AG04450 (cell line): ENCODE results near the gene TMEM59L. TPM values are rescaled to one million over a fixed set of nuclear protein-coding genes. Genes with fewer than 3 reads are reported as not detected.

Experiments used
- CTCF ChIA-PET: fragments of 300-600, 350-600 bp; formaldehyde crosslinking; extraction: SDS; loops from one replicate; lab custom pipeline; 2022; ENCODE audit warnings: antibody characterized with exemption, inconsistent platforms; lab: Charles Lee
- POLR2A ChIA-PET: fragments of 350-600 bp; formaldehyde crosslinking; extraction: SDS; loops from one replicate; lab custom pipeline; 2021; ENCODE audit warnings: antibody characterized with exemption, inconsistent platforms; lab: Yijun Ruan, JAX
- DNase-seq: peaks from one replicate; pipeline ENCODE4 v3.0.0-alpha.2; 2011; ENCODE audit warnings: low read depth, low spot score
- H3K27ac ChIP-seq: one replicate; pipeline ENCODE4 v1.5.1; 2012; ENCODE audit warnings: low read depth, low read length, control low read depth
- H3K27me3 ChIP-seq: one replicate; pipeline ENCODE4 v1.6.0; 2012; ENCODE audit warnings: low read length; ENCODE audit not compliant: control insufficient read depth, insufficient read depth
- H3K4me3 ChIP-seq: 2 replicates; pipeline ENCODE4 v1.5.1; 2011; ENCODE audit warnings: mild to moderate bottlenecking, low read depth, low read length, control low read depth
- H3K9me3 ChIP-seq: 2 replicates; pipeline ENCODE4 v1.5.1; 2012; ENCODE audit warnings: low read length; ENCODE audit not compliant: control insufficient read depth, insufficient read depth
- CTCF ChIP-seq: IDR thresholded peaks from 2 replicates; pipeline ENCODE4 v1.5.1; 2011; ENCODE audit warnings: low read depth, low read length, control low read depth, inconsistent platforms
- polyA plus RNA-seq: library from polyadenylated mRNA; depleted of rRNA; stranded (reverse); fragments of >200 nt; gene quantifications from 2 replicates; pipeline ENCODE4 v1.2.3, GENCODE V29; 2011

TMEM59L gene
- polyA plus RNA-seq, 1 experiment: 0.81 TPM

GRCh38 chr19:18603958-18604819, 8.5 kb upstream of the TMEM59L start:
- no peak for DNase-seq
- ChIA-PET CTCF (interaction anchor here (1.2 kb wide), 1 partner anchor 10 kb away, joined by 4 read pairs; no protein-coding TSS in a partner anchor), POLR2A (no interaction called here)
- Histone ChIP-seq H3K27me3 (peaks cover 55% of the 10 kb centered on the region), H3K27ac (no peak overlapping the region), H3K9me3 (no peaks in the 10 kb centered on the region; the same call in 1 of the 2 replicates), H3K4me3 (no peak overlapping the region)
- TF ChIP-seq CTCF: no peak

GRCh38 chr19:18604820-18605159, 7.9 kb upstream of the TMEM59L start:
- ChIA-PET CTCF (interaction anchor here (1.2 kb wide), 1 partner anchor 11 kb away, joined by 4 read pairs; no protein-coding TSS in a partner anchor), POLR2A (interaction anchor here (0.6 kb wide), 1 partner anchor 254 kb away, joined by 5 read pairs; no protein-coding TSS in a partner anchor)
- H3K4me3 ChIP-seq: no peak overlapping the region
- no peak for TF ChIP-seq CTCF
- DNase-seq: no peak
- H3K9me3 ChIP-seq: no peaks in the 10 kb centered on the region; the same call in 1 of the 2 replicates
- H3K27ac ChIP-seq: no peak overlapping the region
- H3K27me3 ChIP-seq: peaks cover 57% of the 10 kb centered on the region

- no peaks in the 10 kb centered on the region; the same call in 1 of the 2 replicates for H3K9me3 ChIP-seq
- no peak for TF ChIP-seq CTCF
- H3K4me3 ChIP-seq: no peak overlapping the region
- H3K27me3 ChIP-seq: peaks cover 61% of the 10 kb centered on the region
- POLR2A ChIA-PET: interaction anchor here (0.6 kb wide), 1 partner anchor 254 kb away, joined by 5 read pairs; no protein-coding TSS in a partner anchor
- no peak overlapping the region for H3K27ac ChIP-seq
- no peak for DNase-seq
- CTCF ChIA-PET: interaction anchor here (1.2 kb wide), 1 partner anchor 11 kb away, joined by 4 read pairs; no protein-coding TSS in a partner anchor
Measured at GRCh38 chr19:18605196-18605545, 7.5 kb upstream of the TMEM59L start.

GRCh38 chr19:18605546-18606280, 7.0 kb upstream of the TMEM59L start:
- Histone ChIP-seq H3K27ac (no peak overlapping the region), H3K27me3 (peaks cover 65% of the 10 kb centered on the region), H3K4me3 (no peak overlapping the region), H3K9me3 (no peaks in the 10 kb centered on the region; the same call in 1 of the 2 replicates)
- TF ChIP-seq CTCF: no peak
- CTCF ChIA-PET: interaction anchor here (1.2 kb wide), 1 partner anchor 12 kb away, joined by 4 read pairs; no protein-coding TSS in a partner anchor
- POLR2A ChIA-PET: interaction anchor here (0.6 kb wide), 1 partner anchor 253 kb away, joined by 5 read pairs; no protein-coding TSS in a partner anchor
- DNase-seq: no peak
